ENCODE results near the gene PARP12.

The PARP12 gene

DNA sequence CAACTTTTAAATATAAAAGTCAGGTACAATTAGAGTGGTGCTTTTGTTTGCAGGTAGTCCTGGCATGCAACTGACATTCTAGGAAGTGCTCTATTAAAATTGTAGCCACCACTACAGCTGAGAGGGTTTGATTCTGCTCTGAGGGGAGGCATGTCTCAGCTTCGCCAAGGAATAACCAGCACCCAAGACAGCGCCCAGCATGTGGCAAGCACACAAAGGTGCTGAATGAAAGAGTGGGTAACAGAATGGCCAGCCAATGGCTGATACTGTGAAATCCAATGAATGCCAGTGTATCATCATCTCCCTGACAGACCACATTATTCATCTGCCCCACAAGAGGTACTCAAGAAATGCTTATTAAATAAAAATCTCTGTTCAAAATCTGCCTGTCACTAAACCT lies 6.9 kb downstream of the PARP12 start:
- TF ChIP-seq, protein P1, sequence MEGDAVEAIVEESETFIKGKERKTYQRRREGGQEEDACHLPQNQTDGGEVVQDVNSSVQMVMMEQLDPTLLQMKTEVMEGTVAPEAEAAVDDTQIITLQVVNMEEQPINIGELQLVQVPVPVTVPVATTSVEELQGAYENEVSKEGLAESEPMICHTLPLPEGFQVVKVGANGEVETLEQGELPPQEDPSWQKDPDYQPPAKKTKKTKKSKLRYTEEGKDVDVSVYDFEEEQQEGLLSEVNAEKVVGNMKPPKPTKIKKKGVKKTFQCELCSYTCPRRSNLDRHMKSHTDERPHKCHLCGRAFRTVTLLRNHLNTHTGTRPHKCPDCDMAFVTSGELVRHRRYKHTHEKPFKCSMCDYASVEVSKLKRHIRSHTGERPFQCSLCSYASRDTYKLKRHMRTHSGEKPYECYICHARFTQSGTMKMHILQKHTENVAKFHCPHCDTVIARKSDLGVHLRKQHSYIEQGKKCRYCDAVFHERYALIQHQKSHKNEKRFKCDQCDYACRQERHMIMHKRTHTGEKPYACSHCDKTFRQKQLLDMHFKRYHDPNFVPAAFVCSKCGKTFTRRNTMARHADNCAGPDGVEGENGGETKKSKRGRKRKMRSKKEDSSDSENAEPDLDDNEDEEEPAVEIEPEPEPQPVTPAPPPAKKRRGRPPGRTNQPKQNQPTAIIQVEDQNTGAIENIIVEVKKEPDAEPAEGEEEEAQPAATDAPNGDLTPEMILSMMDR (IDR thresholded peaks at IDR 0.05): no peak
- H3K4me3 ChIP-seq (ENCODE audit: low read depth in 1 of 2, low read length in 1 of 2): no peak overlapping the region
- no peaks in the 10 kb centered on the region for H3K9me3 ChIP-seq
- peaks cover 1 to 4% of the 10 kb centered on the region in 2 experiments for H3K4me1 ChIP-seq (ENCODE audit: control insufficient read depth in 1 of 2, insufficient read depth in 1 of 2, low read depth in 1 of 2, low read length in 1 of 2)
- peaks cover 37% of the 10 kb centered on the region for H3K36me3 ChIP-seq
- H3K27me3 ChIP-seq: no peaks in the 10 kb centered on the region
- no peak overlapping the region for H3K27ac ChIP-seq

DNA sequence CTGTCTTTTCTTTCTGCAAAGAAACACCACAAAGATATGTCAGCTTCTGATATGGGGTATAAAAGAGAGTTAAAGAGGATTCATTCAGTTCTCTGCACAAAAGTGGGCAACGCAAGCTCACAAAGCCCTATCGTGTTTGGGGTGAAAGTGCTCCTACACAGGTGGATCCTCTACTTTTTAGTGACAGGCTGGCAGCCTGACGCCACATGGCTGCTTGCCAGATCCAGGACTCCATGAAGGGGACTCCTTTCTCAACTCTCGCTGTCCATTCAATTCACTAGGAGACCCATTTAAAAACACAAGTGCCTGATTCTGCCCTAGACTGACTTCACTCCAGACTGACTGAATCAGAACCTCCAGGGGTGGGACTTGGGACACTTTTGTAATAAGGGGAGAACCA lies 8.0 kb downstream of the PARP12 start:
- H3K36me3 ChIP-seq: peaks cover 37% of the 10 kb centered on the region
- TF ChIP-seq, protein P1 (IDR thresholded peaks at IDR 0.05): no peak
- no peak overlapping the region for H3K4me3 ChIP-seq (ENCODE audit: low read depth in 1 of 2, low read length in 1 of 2)
- no peak overlapping the region for H3K27ac ChIP-seq
- H3K9me3 ChIP-seq: no peaks in the 10 kb centered on the region
- H3K4me1 ChIP-seq (ENCODE audit: control insufficient read depth in 1 of 2, insufficient read depth in 1 of 2, low read depth in 1 of 2, low read length in 1 of 2): no peaks in the 10 kb centered on the region
- H3K27me3 ChIP-seq: no peaks in the 10 kb centered on the region

DNA sequence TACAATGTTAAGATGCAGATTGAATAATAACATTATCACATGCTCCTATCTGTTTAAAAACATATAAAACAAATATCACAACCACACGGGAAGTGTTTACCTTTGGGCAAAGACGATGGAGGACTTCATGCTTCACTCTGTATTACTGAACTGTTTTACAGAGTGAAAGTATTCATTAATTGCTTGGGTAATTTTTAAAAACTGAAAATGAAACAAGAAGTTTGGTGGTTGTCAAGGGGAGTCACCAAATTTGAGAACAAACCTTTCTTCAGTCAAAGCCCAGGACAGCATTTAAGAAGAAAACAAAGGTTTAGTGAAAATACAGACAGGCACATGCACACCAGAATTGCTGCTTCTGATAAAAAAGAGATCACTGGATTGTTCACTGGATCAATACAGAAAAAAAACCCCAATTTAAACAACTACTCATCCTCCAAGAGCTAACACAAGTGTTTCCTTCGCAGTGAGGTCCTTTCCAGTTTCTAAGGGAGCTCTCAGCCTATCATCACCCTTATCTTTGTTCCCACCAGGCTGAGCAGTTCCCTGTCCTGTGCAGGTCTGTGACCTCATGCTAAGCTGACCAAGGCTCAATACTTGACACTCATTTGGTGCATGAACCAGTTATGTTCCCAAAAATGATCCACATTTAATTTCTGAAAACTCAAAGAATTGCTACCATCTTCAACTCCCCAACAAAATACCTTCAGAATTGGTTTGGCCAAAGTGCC lies 8.8 kb downstream of the PARP12 start:
- TF ChIP-seq, protein P1 (IDR thresholded peaks at IDR 0.05): no peak
- Histone ChIP-seq H3K4me3 (ENCODE audit: low read depth in 1 of 2, low read length in 1 of 2) (no peak overlapping the region), H3K27ac (no peak overlapping the region), H3K9me3 (no peaks in the 10 kb centered on the region), H3K4me1 (ENCODE audit: control insufficient read depth in 1 of 2, insufficient read depth in 1 of 2, low read depth in 1 of 2, low read length in 1 of 2) (no peaks in the 10 kb centered on the region), H3K27me3 (no peaks in the 10 kb centered on the region), H3K36me3 (peaks cover 37% of the 10 kb centered on the region)

DNA sequence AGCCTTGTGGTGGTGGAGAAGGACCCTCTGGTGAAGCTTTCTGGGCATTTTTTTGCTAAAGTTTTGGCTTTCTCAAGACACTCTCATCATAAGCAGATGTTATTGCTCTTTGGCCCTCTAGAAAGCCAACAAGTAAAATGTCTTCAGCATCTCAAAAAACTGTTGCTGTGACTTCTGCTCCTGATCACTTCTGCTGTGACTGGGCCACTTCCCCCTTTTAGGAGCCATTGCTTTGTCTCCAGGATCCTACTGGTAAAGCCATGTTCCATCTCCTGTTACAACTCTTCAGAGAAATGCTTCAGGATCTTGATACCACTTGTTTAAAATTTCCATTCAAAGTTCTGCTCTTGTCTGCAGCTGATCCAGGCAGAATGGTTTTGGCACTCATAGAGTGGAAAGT lies 10.9 kb downstream of the PARP12 start:
- Histone ChIP-seq H3K4me3 (ENCODE audit: low read depth in 1 of 2, low read length in 1 of 2) (no peak overlapping the region), H3K27me3 (no peaks in the 10 kb centered on the region), H3K4me1 (ENCODE audit: control insufficient read depth in 1 of 2, insufficient read depth in 1 of 2, low read depth in 1 of 2, low read length in 1 of 2) (no peaks in the 10 kb centered on the region), H3K9me3 (no peaks in the 10 kb centered on the region), H3K36me3 (peaks cover 48% of the 10 kb centered on the region), H3K27ac (peak overlapping the region; percentile 24)
- TF ChIP-seq, protein P1 (IDR thresholded peaks at IDR 0.05): no peak

DNA sequence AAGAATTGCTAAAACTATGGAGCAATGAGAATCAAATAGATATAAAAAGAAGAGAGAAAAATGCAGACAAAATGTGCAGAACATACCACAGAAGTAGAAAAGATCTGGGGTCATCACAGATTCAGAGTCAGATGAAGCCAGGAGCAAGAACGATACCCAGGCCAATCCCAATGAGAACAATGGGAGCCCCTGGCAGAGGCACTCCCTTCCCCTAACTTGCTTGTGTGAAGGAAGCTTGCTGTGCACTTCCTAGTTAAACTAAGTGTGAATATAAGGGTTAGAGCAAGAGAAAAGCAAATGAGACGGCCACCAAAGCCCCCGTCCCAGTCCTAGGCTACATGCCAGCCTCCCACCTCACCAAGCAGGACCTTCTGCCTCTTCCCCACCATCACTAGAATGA lies 12.7 kb downstream of the PARP12 start:
- H3K36me3 ChIP-seq: peaks cover 48% of the 10 kb centered on the region
- TF ChIP-seq, protein P1 (IDR thresholded peaks at IDR 0.05): no peak
- no peak overlapping the region for H3K4me3 ChIP-seq (ENCODE audit: low read depth in 1 of 2, low read length in 1 of 2)
- H3K27ac ChIP-seq: no peak overlapping the region
- no peaks in the 10 kb centered on the region for H3K9me3 ChIP-seq
- no peaks in the 10 kb centered on the region for H3K27me3 ChIP-seq
- no peaks in the 10 kb centered on the region for H3K4me1 ChIP-seq (ENCODE audit: control insufficient read depth in 1 of 2, insufficient read depth in 1 of 2, low read depth in 1 of 2, low read length in 1 of 2)
